Smooth muscle cell (in vitro differentiated cells): ENCODE results near the gene HNRNPL. TPM values are rescaled to one million over a fixed set of nuclear protein-coding genes. Genes with fewer than 3 reads are reported as not detected.

Source experiments
- DNase-seq: peaks from one replicate; lab custom pipeline; 2025; ENCODE audit not compliant: unreplicated experiment; lab: John Stamatoyannopoulos, UW
- H2AFZ ChIP-seq: fragments of 200-600 bp; sonication (generic); 2 replicates; pipeline ENCODE4 v1.6.0; 2016; ENCODE audit warnings: antibody characterized with exemption, low read depth, mild to moderate bottlenecking
- H3F3A ChIP-seq: fragments of 200-600 bp; sonication (generic); 2 replicates; pipeline ENCODE4 v1.6.0; 2017; ENCODE audit warnings: antibody characterized with exemption, low read depth
- H3K27ac ChIP-seq: fragments of 200-600 bp; sonication (generic); 2 replicates; pipeline ENCODE4 v1.5.1; 2016; ENCODE audit warnings: low read depth, mild to moderate bottlenecking
- H3K27me3 ChIP-seq: fragments of 200-600 bp; sonication (generic); 2 replicates; pipeline ENCODE4 v1.6.1; 2016; ENCODE audit warnings: low read depth, mild to moderate bottlenecking
- H3K36me3 ChIP-seq: fragments of 200-600 bp; sonication (generic); 2 replicates; pipeline ENCODE4 v1.5.1; 2016; ENCODE audit warnings: low read depth
- H3K4me1 ChIP-seq: fragments of 200-600 bp; sonication (generic); 2 replicates; pipeline ENCODE4 v1.5.1; 2016; ENCODE audit warnings: low read depth
- H3K4me2 ChIP-seq: fragments of 200-600 bp; sonication (generic); 2 replicates; pipeline ENCODE4 v1.6.0; 2016; ENCODE audit warnings: mild to moderate bottlenecking
- H3K4me3 ChIP-seq: fragments of 200-600 bp; sonication (generic); 2 replicates; pipeline ENCODE4 v1.5.1; 2016; ENCODE audit warnings: mild to moderate bottlenecking
- H3K79me2 ChIP-seq: fragments of 200-600 bp; sonication (generic); 2 replicates; pipeline ENCODE4 v1.6.0; 2016; ENCODE audit warnings: low read depth, mild to moderate bottlenecking
- H3K9ac ChIP-seq: fragments of 200-600 bp; sonication (generic); 2 replicates; pipeline ENCODE4 v1.6.0; 2016; ENCODE audit warnings: low read depth
- H3K9me3 ChIP-seq: fragments of 200-600 bp; sonication (generic); replicated peaks from 2 replicates; pipeline ENCODE4 v1.5.1; 2016; ENCODE audit warnings: low read depth
- H4K20me1 ChIP-seq: fragments of 200-600 bp; sonication (generic); 2 replicates; pipeline ENCODE4 v1.6.0; 2016; ENCODE audit warnings: low read depth
- CTCF ChIP-seq: fragments of 200-600 bp; sonication (generic); IDR thresholded peaks from 2 replicates; pipeline ENCODE4 v1.5.1; 2017; ENCODE audit warnings: borderline replicate concordance, mild to moderate bottlenecking, antibody characterized with exemption; ENCODE audit not compliant: insufficient read depth, poor library complexity, severe bottlenecking
- WGBS: methylation state at CpG from one replicate; pipeline ENCODE4 v1.1.7; 2016; ENCODE audit warnings: low lambda C conversion rate; 5-methylcytosine and 5-hydroxymethylcytosine counted together
- polyA plus RNA-seq: library from polyadenylated mRNA; unstranded; fragments of >200 nt; fragmentation: Nextera tagmentation; extraction: Ambion mirVana; gene quantifications from 2 replicates; pipeline ENCODE4 v1.2.1, GENCODE V29; 2016
- total RNA-seq: library from RNA; depleted of rRNA; stranded (reverse); fragments of >200 nt; gene quantifications from 2 replicates; pipeline ENCODE4 v1.2.3, GENCODE V29; 2014

HNRNPL gene
- total and polyA plus RNA-seq, 2 experiments from 2014 or later, result 158 to 174 TPM

- H2AFZ ChIP-seq, result no peak overlapping the region
- TF ChIP-seq CTCF, result no peak
- H3K4me1 ChIP-seq, result peaks cover 16% of the 10 kb centered on the region
- DNase-seq, result no peak
- 19% methylated on average over 22 of the region's 22 CpGs for WGBS
- peaks cover 24% of the 10 kb centered on the region for H3K36me3 ChIP-seq
- H3K4me2 ChIP-seq, result peak overlapping the region; percentile 95
- peak overlapping the region; percentile 98 for H3K4me3 ChIP-seq
- peak overlapping the region; percentile 99 for H3K9ac ChIP-seq
- H3K9me3 ChIP-seq, result no peaks in the 10 kb centered on the region
- peak overlapping the region; percentile 100 for H3K27ac ChIP-seq
- H3F3A ChIP-seq, result peaks cover 25% of the 10 kb centered on the region
- peaks cover 55% of the 10 kb centered on the region for H3K79me2 ChIP-seq
- no peaks in the 10 kb centered on the region for H3K27me3 ChIP-seq
- H4K20me1 ChIP-seq, result peaks cover 57% of the 10 kb centered on the region
Measured at GRCh38 chr19:38848299-38849146, 1.3 kb downstream of the HNRNPL start.

- Histone ChIP-seq H3K9ac (no peak overlapping the region), H3K4me1 (peaks cover 11% of the 10 kb centered on the region), H3K4me2 (no peak overlapping the region), H3K27me3 (no peaks in the 10 kb centered on the region), H4K20me1 (peaks cover 81% of the 10 kb centered on the region), H3K4me3 (no peak overlapping the region), H2AFZ (no peak overlapping the region), H3K9me3 (no peaks in the 10 kb centered on the region), H3F3A (peaks cover 35% of the 10 kb centered on the region), H3K36me3 (peaks cover 38% of the 10 kb centered on the region), H3K27ac (no peak overlapping the region), H3K79me2 (peaks cover 79% of the 10 kb centered on the region)
- 93% methylated on average over 2 of the region's 2 CpGs for WGBS
- no peak for DNase-seq
- no peak for TF ChIP-seq CTCF
Measured at GRCh38 chr19:38846097-38846496, 3.7 kb downstream of the HNRNPL start.

- Histone ChIP-seq H3K4me1 (peaks cover 7% of the 10 kb centered on the region), H3F3A (peaks cover 33% of the 10 kb centered on the region), H3K27me3 (no peaks in the 10 kb centered on the region), H3K9me3 (no peaks in the 10 kb centered on the region), H3K4me2 (no peak overlapping the region), H3K9ac (no peak overlapping the region), H4K20me1 (peaks cover 87% of the 10 kb centered on the region), H3K79me2 (peaks cover 85% of the 10 kb centered on the region), H3K27ac (no peak overlapping the region), H3K36me3 (peaks cover 39% of the 10 kb centered on the region), H2AFZ (no peak overlapping the region), H3K4me3 (no peak overlapping the region)
- WGBS, result 93% methylated on average over 14 of the region's 14 CpGs
- TF ChIP-seq CTCF, result no peak
- DNase-seq, result no peak
Measured at GRCh38 chr19:38845374-38846024, 4.3 kb downstream of the HNRNPL start.
